HTERT RPE-1 (cell line): ENCODE data around the gene CSNK2B.

Experiments
- in situ Hi-C: fragments of 300-500 bp; cut with MboI; formaldehyde crosslinking; loops from 4 replicates; pipeline ENCODE4 v1.14.3; 2020; ENCODE audit warnings: low sequenced_read_pairs

CSNK2B gene

GRCh38 chr6:31660381-31661261 lies 5.3 kb upstream of the CSNK2B start, which contains the start of gene C6orf47:
TSS of gene C6orf47 (minus strand) at chr6:31660778. CDS start at chr6:31659947, 831 bp downstream.
- in situ Hi-C loops = no loop called here

DNA sequence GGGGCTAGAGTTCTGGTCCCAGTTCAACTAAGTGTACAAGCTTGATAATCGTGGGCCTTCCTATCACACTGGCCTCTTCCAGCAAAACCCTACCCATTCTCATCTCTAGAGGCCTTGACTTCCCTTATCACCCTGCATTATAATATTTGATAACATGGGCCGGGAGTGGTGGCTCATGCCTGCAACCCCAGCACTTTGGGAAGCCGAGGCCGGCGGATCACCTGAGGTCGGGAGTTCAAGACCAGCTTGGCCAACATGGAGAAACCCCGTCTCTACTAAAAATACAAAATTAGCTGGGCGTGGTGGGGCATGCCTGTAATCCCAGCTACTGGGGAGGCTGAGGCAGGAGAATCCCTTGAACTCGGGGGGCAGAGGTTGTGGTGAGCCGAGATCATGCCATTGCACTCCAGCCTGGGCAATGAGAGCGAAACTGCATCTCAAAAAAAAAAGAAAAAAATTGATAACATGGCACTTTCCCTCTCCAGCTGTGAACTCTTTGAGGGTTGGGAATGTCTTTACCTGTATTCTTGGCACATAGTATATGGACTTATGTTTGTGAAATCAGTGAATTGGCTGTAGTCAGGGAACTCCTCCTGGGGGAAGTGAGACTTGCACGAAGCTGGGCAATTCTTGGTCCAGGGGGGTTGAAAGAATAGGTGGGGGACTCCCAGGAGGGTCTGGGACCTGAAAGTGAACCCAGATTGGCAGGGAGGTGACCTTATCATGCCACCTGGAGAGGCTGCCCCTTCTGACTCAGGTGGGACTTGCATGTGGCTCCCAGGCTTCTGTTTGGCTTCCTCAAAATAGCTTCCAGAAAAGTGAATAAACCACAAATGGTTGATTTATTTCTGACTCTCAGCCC lies 4.4 kb upstream of the CSNK2B start:
- in situ Hi-C loops = no loop called here

DNA sequence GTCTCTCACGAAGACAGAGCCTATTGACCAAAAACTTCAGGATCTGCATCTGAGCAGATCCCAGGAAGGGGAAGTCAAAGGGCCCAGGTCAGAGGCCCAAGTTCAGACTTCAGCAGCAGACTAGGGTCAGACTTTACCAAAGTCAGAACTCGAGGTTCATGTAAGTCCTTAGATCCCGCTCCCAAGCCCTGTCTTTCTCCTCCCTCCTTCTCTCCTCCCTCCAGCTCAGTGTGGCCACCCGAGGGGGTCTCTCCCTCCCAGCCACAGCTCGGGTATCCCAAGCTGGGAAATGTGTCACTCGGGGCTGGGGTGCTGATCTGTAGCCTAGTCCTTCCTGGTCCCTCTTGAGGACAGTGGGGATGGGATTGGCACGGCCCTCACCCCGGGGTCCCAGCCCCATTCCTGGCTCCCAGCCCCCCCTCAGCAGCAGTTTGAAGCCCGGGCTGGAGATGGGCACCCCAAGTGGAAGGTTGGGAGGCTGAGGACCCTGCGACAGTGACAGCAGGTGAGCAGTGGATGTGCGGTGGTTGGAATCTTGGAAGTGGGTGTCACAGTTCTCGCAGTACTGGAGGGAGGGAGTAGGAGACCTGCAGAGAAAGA lies 3.7 kb upstream of the CSNK2B start:
- in situ Hi-C loops = no loop called here

DNA sequence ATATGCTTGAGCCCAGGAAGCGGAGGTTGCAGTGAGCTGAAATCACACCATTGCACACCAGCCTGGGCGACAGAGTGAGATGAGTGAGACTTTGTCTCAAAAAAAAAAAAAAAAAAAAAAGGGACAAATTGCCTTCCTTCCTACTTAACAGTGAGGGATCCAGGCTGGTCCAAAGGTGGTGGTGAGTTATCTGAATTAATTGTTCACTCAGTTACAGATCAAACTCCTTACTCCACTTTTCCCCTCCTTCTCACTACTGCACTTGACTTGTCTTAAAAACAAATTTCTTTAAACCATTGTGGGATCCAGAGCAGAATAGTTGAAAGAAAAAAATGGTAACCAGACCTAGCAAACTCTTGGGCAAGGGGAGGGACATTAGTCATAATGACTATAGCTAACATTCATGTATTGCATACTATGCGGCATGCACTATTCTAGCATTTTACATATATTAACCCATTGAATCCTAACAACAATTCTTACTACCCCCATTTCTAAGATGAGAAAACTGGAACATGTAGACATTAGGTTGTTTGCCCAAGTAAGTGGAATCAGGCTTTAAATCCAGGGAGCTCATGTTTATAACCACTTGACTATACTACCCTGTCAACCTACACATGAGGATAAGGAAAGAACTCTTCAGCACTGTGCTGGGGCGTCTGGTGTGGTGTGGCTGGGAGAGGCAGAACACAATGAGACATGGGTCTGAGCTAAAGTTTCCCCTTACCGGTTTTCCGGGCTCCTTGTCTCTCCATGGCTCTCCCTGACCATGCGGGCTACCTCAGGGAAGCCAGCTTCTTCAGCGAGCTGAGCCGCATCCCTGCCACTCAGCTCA lies 2.5 kb upstream of the CSNK2B start:
- in situ Hi-C loops = no loop called here

DNA sequence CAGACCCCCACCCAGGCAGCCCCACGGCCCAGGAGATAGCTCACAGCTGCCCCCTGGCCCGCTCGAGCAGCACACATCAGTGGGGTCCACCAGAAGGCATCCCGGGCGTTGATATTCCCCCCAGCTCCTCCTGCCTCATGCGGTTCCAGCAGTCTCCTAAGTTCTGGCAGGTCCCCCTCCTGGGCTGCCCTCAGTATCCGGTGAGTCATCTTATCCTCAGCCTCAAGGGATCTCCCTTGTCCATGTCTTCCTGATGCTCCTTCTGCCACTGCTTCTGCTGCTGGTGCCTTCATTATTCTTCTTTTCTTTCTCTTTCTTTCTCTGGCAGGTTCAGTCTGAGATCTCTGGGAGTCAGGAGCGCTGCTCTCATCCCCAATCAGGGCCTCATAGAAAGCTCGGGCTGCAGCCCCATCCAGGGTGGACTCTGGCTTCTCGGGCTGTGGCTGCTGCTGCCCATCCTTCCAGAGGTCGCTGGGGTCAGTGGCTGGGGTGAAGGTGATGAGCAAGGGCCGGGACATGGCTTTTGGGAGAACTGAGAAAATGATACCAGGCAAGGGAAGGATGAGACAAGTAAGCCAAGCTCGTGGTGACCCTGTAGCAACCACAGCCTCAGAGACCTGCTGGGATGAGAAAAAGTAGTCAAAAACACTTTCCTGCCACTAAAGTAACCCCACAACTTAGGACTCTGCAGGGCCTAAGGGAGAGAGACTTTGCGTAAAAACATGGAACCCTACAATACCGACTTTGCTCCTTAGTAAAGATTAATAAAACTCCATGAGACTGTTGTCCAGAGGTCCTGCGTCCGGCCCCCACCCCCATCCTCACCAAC lies 1.7 kb upstream of the CSNK2B start:
- in situ Hi-C loops = no loop called here

- in situ Hi-C loops = no loop called here
Observed at GRCh38 chr6:31664790-31665500, 935 bp upstream of the CSNK2B start, which contains the start of gene GPANK1. TSS of gene GPANK1 (minus strand) at chr6:31664997. CDS start at chr6:31664478, 519 bp downstream.

GRCh38 chr6:31666337-31666965 lies 571 bp downstream of the CSNK2B start:
- in situ Hi-C loops = no loop called here

- in situ Hi-C loops = no loop called here
Observed at GRCh38 chr6:31669676-31670075, 3.8 kb downstream of the CSNK2B start, which contains the start of gene LY6G5B. TSS of gene LY6G5B (plus strand) at chr6:31669976. CDS start at chr6:31670951, 975 bp downstream.

DNA sequence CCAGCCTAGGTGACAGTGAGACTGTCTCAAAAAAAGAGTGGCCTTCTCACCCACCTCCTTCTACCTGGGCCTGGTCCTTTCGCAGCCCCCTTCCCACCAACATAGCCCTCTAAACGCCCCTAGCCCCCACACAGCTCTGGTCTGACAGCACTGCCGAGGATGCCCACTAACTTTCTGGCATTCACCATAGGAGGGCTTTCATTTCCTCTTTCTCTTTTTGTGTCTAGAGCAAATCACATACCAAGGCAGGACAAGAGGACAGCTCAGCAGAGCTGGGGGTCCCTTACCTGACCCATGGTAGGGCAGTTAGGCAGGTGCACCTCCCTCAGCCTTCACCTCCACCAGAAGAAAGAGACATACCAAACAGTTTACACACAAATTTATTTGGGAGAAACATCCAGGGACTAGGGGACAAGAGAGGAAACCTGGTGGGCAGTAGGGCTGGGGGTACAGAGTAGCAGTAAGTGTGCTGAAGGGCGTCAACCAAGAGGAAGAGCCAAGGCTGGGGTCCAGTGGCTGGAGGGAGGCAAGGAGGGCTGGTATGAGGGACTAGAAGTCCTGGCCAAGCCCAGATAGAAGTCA lies 10.5 kb downstream of the CSNK2B start:
- in situ Hi-C loops = no loop called here

- in situ Hi-C loops = no loop called here
Observed at GRCh38 chr6:31676904-31677303, 11.0 kb downstream of the CSNK2B start.

GRCh38 chr6:31677955-31678354 lies 12.1 kb downstream of the CSNK2B start:
- in situ Hi-C loops = no loop called here

GRCh38 chr6:31680226-31681134 lies 14.6 kb downstream of the CSNK2B start, which contains the start of gene LY6G5C:
TSS of gene LY6G5C (minus strand) at chr6:31681067. CDS start at chr6:31680373, 694 bp downstream.
- in situ Hi-C loops = no loop called here

GRCh38 chr6:31681135-31681671 lies 15.3 kb downstream of the CSNK2B start:
- in situ Hi-C loops = no loop called here

DNA sequence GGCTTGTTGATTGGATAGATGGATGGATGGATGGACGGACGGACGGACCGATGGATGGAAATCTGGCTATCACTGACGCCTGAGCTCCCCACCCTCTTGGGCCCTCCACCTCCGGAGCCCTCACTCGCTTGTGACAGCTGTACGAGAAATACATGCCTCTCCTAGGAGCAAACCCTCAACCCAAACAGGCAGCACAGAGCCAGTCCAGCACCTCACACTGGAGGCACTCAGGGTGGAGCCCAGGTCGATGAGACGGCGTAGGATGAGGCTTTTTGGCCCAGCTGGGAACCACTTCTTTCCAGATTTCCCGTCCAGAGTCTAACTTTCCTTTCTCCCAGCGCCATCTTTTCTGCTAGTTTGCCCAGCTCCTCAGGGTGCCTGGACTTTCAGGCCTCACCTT lies 17.7 kb downstream of the CSNK2B start:
- in situ Hi-C loops = no loop called here

GRCh38 chr6:31686483-31686882 lies 20.6 kb downstream of the CSNK2B start:
- in situ Hi-C loops = no loop called here

DNA sequence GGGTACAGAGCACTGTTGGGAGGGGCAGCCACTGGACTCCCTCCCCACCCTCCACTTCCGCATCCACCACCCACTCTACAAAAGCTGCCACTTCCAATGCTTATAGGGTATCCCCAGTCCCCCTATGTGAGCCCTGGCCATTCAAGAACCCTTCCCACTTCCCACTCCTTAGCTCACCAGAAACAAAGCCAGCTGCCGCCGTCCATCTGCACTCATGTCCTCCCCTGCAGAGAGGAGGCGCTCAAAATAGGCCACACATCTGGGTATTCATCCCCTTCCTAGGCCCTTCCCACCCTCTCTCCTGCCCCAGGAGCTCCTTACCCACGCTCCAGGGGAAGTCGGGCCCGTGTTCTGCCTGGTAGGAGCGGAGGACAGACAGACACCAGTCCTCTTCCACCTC lies 21.4 kb downstream of the CSNK2B start:
- in situ Hi-C loops = no loop called here
